H1 (cell line): ENCODE results near the gene PGAP2. TPM values are rescaled to one million over a fixed set of nuclear protein-coding genes. Genes with fewer than 3 reads are reported as not detected.

Experiments used
- ATF2 ChIP-seq: IDR thresholded peaks from 2 replicates; pipeline ENCODE4 v1.6.1; 2012; ENCODE audit warnings: low read length, inconsistent platforms
- ATF3 ChIP-seq: IDR thresholded peaks from 2 replicates; pipeline ENCODE4 v1.6.1; 2011; ENCODE audit warnings: low read depth, mild to moderate bottlenecking, low read length; ENCODE audit not compliant: insufficient read depth
- BACH1 ChIP-seq: IDR thresholded peaks from 2 replicates; pipeline ENCODE4 v1.6.1; 2012; ENCODE audit warnings: low read length, improper control_type of control experiment
- CTCF ChIP-seq, 3 experiments: IDR thresholded peaks; 1 replicate in 2 of 3; 2 replicates in 1 of 3; pipeline versions ENCODE4 v1.5.1 to v1.6.1; 2011; ENCODE audit warnings: low read length in 3 of 3, mild to moderate bottlenecking in 3 of 3, inconsistent platforms in 2 of 3, low read depth in 1 of 3, moderate library complexity in 1 of 3; ENCODE audit not compliant: insufficient read depth in 1 of 3; ENCODE audit errors: control extremely low read depth in 1 of 3
- POLR2A ChIP-seq, 2 experiments: IDR thresholded peaks; 1 replicate in 1 of 2; 2 replicates in 1 of 2; pipeline ENCODE4 v1.6.1; 2011; ENCODE audit warnings: low read depth in 2 of 2, low read length in 2 of 2, mild to moderate bottlenecking in 2 of 2; ENCODE audit errors: control extremely low read depth in 1 of 2
- POLR2AphosphoS5 ChIP-seq: IDR thresholded peaks from 2 replicates; pipeline ENCODE4 v1.6.1; 2011; ENCODE audit warnings: low read depth, low read length
- TAF1 ChIP-seq: IDR thresholded peaks from 2 replicates; pipeline ENCODE4 v1.6.1; 2011; ENCODE audit warnings: mild to moderate bottlenecking, low read depth, low read length
- TEAD4 ChIP-seq: IDR thresholded peaks from 2 replicates; pipeline ENCODE4 v1.6.1; 2012; ENCODE audit warnings: low read depth, low read length, inconsistent platforms, mixed read lengths
- YY1 ChIP-seq: IDR thresholded peaks from 2 replicates; pipeline ENCODE4 v1.6.1; 2011; ENCODE audit warnings: low read depth, mild to moderate bottlenecking, low read length
- ZNF274 ChIP-seq: IDR thresholded peaks from 2 replicates; pipeline ENCODE4 v1.7.0; 2012; ENCODE audit warnings: low read length, borderline replicate concordance; ENCODE audit errors: extremely low read depth
- polyA plus RNA-seq, 7 experiments: library from polyadenylated mRNA; depleted of rRNA in 3 of 7; stranded (reverse) in 5 of 7; unstranded in 2 of 7; fragments of >200 nt in 5 of 7; fragments of 200-250 nt in 2 of 7; gene quantifications; 1 replicate in 5 of 7; 2 replicates in 1 of 7; 4 replicates in 1 of 7; pipeline versions ENCODE4 v1.2.1 to v1.2.3, GENCODE V29; 2011 to 2013; ENCODE audit warnings: missing spikeins in 2 of 7, mixed read lengths in 2 of 7
- total RNA-seq: library from RNA; stranded (reverse); fragmentation: NEBNext Ultra II Directional; extraction: Animal tissue kit (Norgen Biotek cat#: 25700); gene quantifications from 2 replicates; pipeline ENCODE4 v1.2.1, GENCODE V29; 2021

The PGAP2 gene
- total and polyA plus RNA-seq, 2 of the 8 experiments (the other 6 are each of a cell fraction or from before 2014, with no cell fraction given): 56.5 to 106 TPM

GRCh38 chr11:3824714-3825472 lies 16.5 kb downstream of the PGAP2 start (continued):
- TF ChIP-seq ATF3 (peak; percentile 11; the same call in 1 of the 2 replicates), ATF2 (peak; percentile 90), BACH1 (no peak), CTCF (IDR thresholded peaks at IDR 0.05; ENCODE audit: control extremely low read depth in 1 of 3, insufficient read depth in 1 of 3, low read depth in 1 of 3, low read length in 3 of 3) (peak; percentile 99 to 100 (median 100)), POLR2A (IDR thresholded peaks at IDR 0.05; ENCODE audit: control extremely low read depth in 1 of 2, low read depth in 2 of 2, low read length in 2 of 2) (peak; percentile 48 to 60), POLR2AphosphoS5 (peak; percentile 75), TAF1 (0 out of 2 replicates have a peak, but pooled peaks have one; percentile 21), YY1 (0 out of 2 replicates have a peak, but pooled peaks have one; percentile 32), TEAD4 (peak; percentile 65; the same call in 1 of the 2 replicates), ZNF274 (no peak)
- TF ChIP-seq, all 59 proteins: peak for 13
